Breast epithelium (tissue), 3 donors: ENCODE results near the gene CDKN1C.

Experiments
- CTCF ChIP-seq, 3 donors: fragments of 450-650 bp; IDR thresholded peaks; one replicate each; pipeline ENCODE4 v1.5.1; 2016 to 2017; ENCODE audit warnings: antibody characterized with exemption in 3 of 3, mild to moderate bottlenecking in 3 of 3, moderate library complexity in 3 of 3
- POLR2A ChIP-seq: fragments of 450-650 bp; IDR thresholded peaks from one replicate; pipeline ENCODE4 v1.6.1; 2016; ENCODE audit warnings: antibody characterized with exemption, mild to moderate bottlenecking, moderate library complexity
- POLR2AphosphoS5 ChIP-seq, 3 donors: sonication (generic); formaldehyde crosslinking; IDR thresholded peaks; one replicate each; pipeline ENCODE4 v1.6.1; 2017; ENCODE audit warnings: antibody characterized with exemption in 3 of 3

- TF ChIP-seq POLR2AphosphoS5 (IDR thresholded peaks at IDR 0.05) (no peak), POLR2A (no peak), CTCF (IDR thresholded peaks at IDR 0.05) (no peak)
Measured at GRCh38 chr11:2897048-2897447, 11.5 kb upstream of the CDKN1C start.
